Activated CD8-positive, alpha-beta T cell treated with anti-CD3 and anti-CD28 coated beads, Interleukin-2, amount 10 ng/mL, durations not matched to agents 7 days and 5 days (primary cell): Measurements from ENCODE around the gene PCP4L1. TPM values are rescaled to one million over a fixed set of nuclear protein-coding genes. Genes with fewer than 3 reads are reported as not detected.
A peak's percentile ranks its signal among the peaks of the same experiment; 100 is the strongest.
"Not testable (repeated sequence)": the region's sequence is repeated elsewhere in the genome, so short reads cannot be mapped to it uniquely, and the experiment has no call there.

Experiments used
- ATAC-seq: fragments of 150-1000 bp; cut with Tn5 transposase; one replicate; pipeline ENCODE4 v1.10.0; 2021; ENCODE audit warnings: moderate library complexity
- CTCF ChIA-PET: fragments of 350-600 bp; sonication (Branson Sonifier 250); formaldehyde crosslinking; loops from one replicate; lab custom pipeline; 2021; ENCODE audit warnings: antibody characterized with exemption; lab: Charles Lee
- POLR2A ChIA-PET: fragments of 350-600 bp; sonication (Branson Sonifier 250); formaldehyde crosslinking; loops from one replicate; lab custom pipeline; 2021; ENCODE audit warnings: antibody characterized with exemption; lab: Charles Lee
- DNase-seq: peaks from one replicate; pipeline ENCODE4 v3.0.0-alpha.2; 2020
- H3K27ac Mint-ChIP-seq: one replicate; pipeline ENCODE4 v1.8.0; 2021; ENCODE audit warnings: mild to moderate bottlenecking, mixed read lengths
- H3K27me3 Mint-ChIP-seq: one replicate; pipeline ENCODE4 v1.8.0; 2021; ENCODE audit warnings: low read depth, mixed read lengths
- H3K36me3 Mint-ChIP-seq: one replicate; pipeline ENCODE4 v1.8.0; 2021; ENCODE audit warnings: low read depth, mixed read lengths
- H3K4me1 Mint-ChIP-seq: one replicate; pipeline ENCODE4 v1.8.0; 2021; ENCODE audit warnings: low read depth, mixed read lengths
- H3K4me3 Mint-ChIP-seq: one replicate; pipeline ENCODE4 v1.8.0; 2021; ENCODE audit warnings: mild to moderate bottlenecking, mixed read lengths
- H3K9me3 Mint-ChIP-seq: one replicate; pipeline ENCODE4 v1.8.0; 2022; ENCODE audit warnings: mixed read lengths; ENCODE audit not compliant: insufficient read depth
- total RNA-seq, 2 experiments: library from RNA; stranded (reverse); gene quantifications; one replicate each; pipeline ENCODE4 v1.2.3, GENCODE V29; 2021

The PCP4L1 gene
- total RNA-seq, 2 experiments from 2014 or later = 0.34 to 0.40 TPM

GRCh38 chr1:161255302-161255701 is 3.2 kb upstream of the PCP4L1 start:
- H3K4me1 Mint-ChIP-seq = peaks cover 14% of the 10 kb centered on the region
- DNase-seq, POLR2A ChIA-PET, H3K27ac Mint-ChIP-seq, CTCF ChIA-PET, H3K9me3 Mint-ChIP-seq, H3K4me3 Mint-ChIP-seq, ATAC-seq, H3K36me3 Mint-ChIP-seq: not testable (repeated sequence)
- H3K27me3 Mint-ChIP-seq = peaks cover 35% of the 10 kb centered on the region

GRCh38 chr1:161255955-161256520 is 2.5 kb upstream of the PCP4L1 start:
- ATAC-seq, POLR2A ChIA-PET, H3K9me3 Mint-ChIP-seq, H3K36me3 Mint-ChIP-seq, CTCF ChIA-PET, H3K27ac Mint-ChIP-seq, DNase-seq, H3K4me3 Mint-ChIP-seq: not testable (repeated sequence)
- Mint-ChIP-seq H3K4me1 (peaks cover 14% of the 10 kb centered on the region), H3K27me3 (peaks cover 41% of the 10 kb centered on the region)

GRCh38 chr1:161257109-161257508 is 1.4 kb upstream of the PCP4L1 start:
- not testable (repeated sequence) for H3K36me3 Mint-ChIP-seq, ATAC-seq, DNase-seq, H3K27ac Mint-ChIP-seq, H3K4me3 Mint-ChIP-seq, H3K9me3 Mint-ChIP-seq
- H3K27me3 Mint-ChIP-seq = peaks cover 50% of the 10 kb centered on the region
- CTCF ChIA-PET = interaction anchor here (0.7 to 1.4 kb wide), 2 partner anchors 31 to 34 kb away, joined by 3 to 4 read pairs; partner anchors contain the start of gene TOMM40L
- POLR2A ChIA-PET = interaction anchor here (0.9 kb wide), 1 partner anchor 8 kb away, joined by 3 read pairs; no protein-coding TSS in a partner anchor
- H3K4me1 Mint-ChIP-seq = peaks cover 14% of the 10 kb centered on the region

- H3K4me1 Mint-ChIP-seq = peaks cover 14% of the 10 kb centered on the region
- peaks cover 54% of the 10 kb centered on the region for H3K27me3 Mint-ChIP-seq
- H3K27ac Mint-ChIP-seq = no peak overlapping the region
- peaks cover 9% of the 10 kb centered on the region for H3K9me3 Mint-ChIP-seq
- peak overlapping the region; percentile 50 for H3K4me3 Mint-ChIP-seq
- ATAC-seq = no peak
- ChIA-PET CTCF (interaction anchor here (1.2 to 1.8 kb wide), 4 partner anchors 10 to 34 kb away, joined by 3 to 6 read pairs (median 4); partner anchors contain the start of gene TOMM40L), POLR2A (no interaction called here)
- no peak for DNase-seq
- H3K36me3 Mint-ChIP-seq = peaks cover 10% of the 10 kb centered on the region
These were observed 779 bp downstream of the PCP4L1 start for GRCh38 chr1:161259345-161259702.

GRCh38 chr1:161259765-161260164 is 1.2 kb downstream of the PCP4L1 start:
- H3K27ac Mint-ChIP-seq = no peak overlapping the region
- ATAC-seq (no peak), DNase-seq (no peak)
- H3K36me3 Mint-ChIP-seq = peaks cover 10% of the 10 kb centered on the region
- peaks cover 9% of the 10 kb centered on the region for H3K9me3 Mint-ChIP-seq
- H3K27me3 Mint-ChIP-seq = peaks cover 57% of the 10 kb centered on the region
- POLR2A ChIA-PET = no interaction called here
- H3K4me3 Mint-ChIP-seq = peak overlapping the region; percentile 50
- peaks cover 14% of the 10 kb centered on the region for H3K4me1 Mint-ChIP-seq
- CTCF ChIA-PET = interaction anchor here (1.7 to 1.8 kb wide), 2 partner anchors 32 to 33 kb away, joined by 4 read pairs; no protein-coding TSS in a partner anchor

GRCh38 chr1:161260376-161261260 is 2.1 kb downstream of the PCP4L1 start:
- no peak overlapping the region for H3K27ac Mint-ChIP-seq
- peaks cover 10% of the 10 kb centered on the region for H3K36me3 Mint-ChIP-seq
- no peak for ATAC-seq
- peaks cover 14% of the 10 kb centered on the region for H3K4me1 Mint-ChIP-seq
- peaks cover 57% of the 10 kb centered on the region for H3K27me3 Mint-ChIP-seq
- no peak for DNase-seq
- ChIA-PET POLR2A (no interaction called here), CTCF (interaction anchor here (1.7 to 1.8 kb wide), 2 partner anchors 31 to 34 kb away, joined by 4 read pairs; no protein-coding TSS in a partner anchor)
- H3K4me3 Mint-ChIP-seq = no peak overlapping the region
- peaks cover 9% of the 10 kb centered on the region for H3K9me3 Mint-ChIP-seq

GRCh38 chr1:161261261-161262235 is 3.0 kb downstream of the PCP4L1 start:
- no peak for DNase-seq
- CTCF ChIA-PET = interaction anchor here (0.7 to 1.8 kb wide), 2 partner anchors 35 to 57 kb away, joined by 3 to 4 read pairs; no protein-coding TSS in a partner anchor
- H3K4me3 Mint-ChIP-seq = no peak overlapping the region

GRCh38 chr1:161265305-161265704 is 6.8 kb downstream of the PCP4L1 start:
- H3K36me3 Mint-ChIP-seq = no peaks in the 10 kb centered on the region
- ChIA-PET CTCF (interaction anchor here (0.8 kb wide), 1 partner anchor 40 kb away, joined by 3 read pairs; no protein-coding TSS in a partner anchor), POLR2A (interaction anchor here (0.6 kb wide), 1 partner anchor 12 kb away, joined by 3 read pairs; no protein-coding TSS in a partner anchor)
- H3K4me3 Mint-ChIP-seq = no peak overlapping the region
- DNase-seq (no peak), ATAC-seq (no peak)
- peaks cover 26% of the 10 kb centered on the region for H3K27me3 Mint-ChIP-seq
- H3K27ac Mint-ChIP-seq = no peak overlapping the region
- H3K4me1 Mint-ChIP-seq = peaks cover 6% of the 10 kb centered on the region
- H3K9me3 Mint-ChIP-seq = no peaks in the 10 kb centered on the region

More at GRCh38 chr1:161261261-161262235, 3.0 kb downstream of the PCP4L1 start:
- Mint-ChIP-seq H3K9me3 (peaks cover 9% of the 10 kb centered on the region), H3K27me3 (peaks cover 53% of the 10 kb centered on the region), H3K4me1 (peaks cover 14% of the 10 kb centered on the region), H3K27ac (no peak overlapping the region), H3K36me3 (peaks cover 10% of the 10 kb centered on the region)
- POLR2A ChIA-PET = no interaction called here
- ATAC-seq = no peak

GRCh38 chr1:161266202-161266601 is 7.7 kb downstream of the PCP4L1 start:
- no peaks in the 10 kb centered on the region for H3K9me3 Mint-ChIP-seq
- no peak overlapping the region for H3K4me3 Mint-ChIP-seq
- POLR2A ChIA-PET = interaction anchor here (0.6 kb wide), 1 partner anchor 13 kb away, joined by 3 read pairs; no protein-coding TSS in a partner anchor
- peaks cover 18% of the 10 kb centered on the region for H3K27me3 Mint-ChIP-seq
- no peak for DNase-seq
- H3K27ac Mint-ChIP-seq = no peak overlapping the region
- H3K4me1 Mint-ChIP-seq = peaks cover 6% of the 10 kb centered on the region
- no peak for ATAC-seq
- H3K36me3 Mint-ChIP-seq = no peaks in the 10 kb centered on the region
- CTCF ChIA-PET = interaction anchor here (0.8 to 1.4 kb wide), 2 partner anchors 25 to 41 kb away, joined by 3 to 5 read pairs; no protein-coding TSS in a partner anchor

- H3K9me3 Mint-ChIP-seq = no peaks in the 10 kb centered on the region
- H3K4me3 Mint-ChIP-seq = no peak overlapping the region
- ChIA-PET CTCF (interaction anchor here (1.4 kb wide), 1 partner anchor 24 kb away, joined by 5 read pairs; no protein-coding TSS in a partner anchor), POLR2A (interaction anchor here (0.5 to 0.7 kb wide), 2 partner anchors 31 to 233 kb away, joined by 3 read pairs; no protein-coding TSS in a partner anchor)
- peaks cover 12% of the 10 kb centered on the region for H3K27me3 Mint-ChIP-seq
- ATAC-seq (no peak), DNase-seq (no peak)
- H3K27ac Mint-ChIP-seq = no peak overlapping the region
- peaks cover 6% of the 10 kb centered on the region for H3K4me1 Mint-ChIP-seq
- no peaks in the 10 kb centered on the region for H3K36me3 Mint-ChIP-seq
These were observed 8.3 kb downstream of the PCP4L1 start for GRCh38 chr1:161266836-161267235.
